Measurements from ENCODE around the gene CRTC1.

The CRTC1 gene

DNA sequence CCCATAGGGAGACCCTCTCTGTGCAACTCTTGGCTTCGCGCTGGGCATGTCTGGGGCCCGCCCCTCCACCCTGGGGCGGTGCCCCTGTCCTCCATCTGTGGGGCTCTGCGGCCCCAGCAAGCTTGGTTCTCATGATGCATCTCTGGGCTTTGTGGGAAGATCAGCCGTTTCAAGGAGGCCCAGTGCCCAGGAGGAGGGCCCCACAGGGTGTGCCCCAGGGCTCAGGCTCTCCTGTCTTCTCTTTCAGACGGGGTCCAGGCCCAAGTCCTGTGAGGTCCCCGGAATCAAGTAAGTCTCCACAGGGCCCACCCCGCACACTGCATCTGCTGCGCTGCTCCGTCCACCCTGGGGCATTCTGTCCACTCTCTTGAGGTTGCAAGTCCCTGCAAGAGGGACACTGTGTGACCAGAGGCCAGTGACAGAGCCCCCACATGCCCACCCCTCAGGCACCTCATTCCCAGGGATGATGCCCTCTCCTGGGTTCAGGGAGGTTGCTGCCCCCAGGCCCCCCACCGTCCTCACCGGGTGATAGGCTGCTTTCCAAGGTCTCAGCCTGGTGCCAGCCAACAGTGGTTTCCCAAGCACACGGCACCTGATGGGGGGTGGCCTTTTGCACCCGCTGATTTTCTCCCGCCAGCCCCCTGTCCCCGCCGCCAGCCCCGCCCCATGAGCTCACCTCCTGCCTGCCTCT lies 76.0 kb downstream of the CRTC1 start:
- no peak for TF ChIP-seq ZFX (IDR thresholded peaks at IDR 0.05; ENCODE audit: borderline replicate concordance)
- TF ChIP-seq, protein P1, sequence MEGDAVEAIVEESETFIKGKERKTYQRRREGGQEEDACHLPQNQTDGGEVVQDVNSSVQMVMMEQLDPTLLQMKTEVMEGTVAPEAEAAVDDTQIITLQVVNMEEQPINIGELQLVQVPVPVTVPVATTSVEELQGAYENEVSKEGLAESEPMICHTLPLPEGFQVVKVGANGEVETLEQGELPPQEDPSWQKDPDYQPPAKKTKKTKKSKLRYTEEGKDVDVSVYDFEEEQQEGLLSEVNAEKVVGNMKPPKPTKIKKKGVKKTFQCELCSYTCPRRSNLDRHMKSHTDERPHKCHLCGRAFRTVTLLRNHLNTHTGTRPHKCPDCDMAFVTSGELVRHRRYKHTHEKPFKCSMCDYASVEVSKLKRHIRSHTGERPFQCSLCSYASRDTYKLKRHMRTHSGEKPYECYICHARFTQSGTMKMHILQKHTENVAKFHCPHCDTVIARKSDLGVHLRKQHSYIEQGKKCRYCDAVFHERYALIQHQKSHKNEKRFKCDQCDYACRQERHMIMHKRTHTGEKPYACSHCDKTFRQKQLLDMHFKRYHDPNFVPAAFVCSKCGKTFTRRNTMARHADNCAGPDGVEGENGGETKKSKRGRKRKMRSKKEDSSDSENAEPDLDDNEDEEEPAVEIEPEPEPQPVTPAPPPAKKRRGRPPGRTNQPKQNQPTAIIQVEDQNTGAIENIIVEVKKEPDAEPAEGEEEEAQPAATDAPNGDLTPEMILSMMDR (IDR thresholded peaks at IDR 0.05) = no peak
- no peak overlapping the region for H3K27ac ChIP-seq

DNA sequence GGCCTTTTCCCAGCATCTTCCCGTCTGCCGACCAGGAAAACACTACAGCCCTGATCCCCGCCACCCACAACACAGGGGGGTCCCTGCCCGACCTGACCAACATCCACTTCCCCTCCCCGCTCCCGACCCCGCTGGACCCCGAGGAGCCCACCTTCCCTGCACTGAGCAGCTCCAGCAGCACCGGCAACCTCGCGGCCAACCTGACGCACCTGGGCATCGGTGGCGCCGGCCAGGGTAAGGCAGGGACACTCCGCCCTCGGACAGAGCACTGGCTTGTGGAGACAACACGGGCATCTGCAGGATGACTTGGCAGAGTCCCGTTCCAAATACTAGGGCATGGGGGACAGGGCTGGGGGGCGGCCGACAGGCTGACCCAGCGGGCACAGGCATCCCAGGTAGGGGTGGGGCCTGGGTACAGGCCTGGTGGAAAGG lies 76.5 kb downstream of the CRTC1 start:
- H3K27ac ChIP-seq = no peak overlapping the region
- TF ChIP-seq, protein P1 (IDR thresholded peaks at IDR 0.05) = no peak
- no peak for TF ChIP-seq ZFX (IDR thresholded peaks at IDR 0.05; ENCODE audit: borderline replicate concordance)

DNA sequence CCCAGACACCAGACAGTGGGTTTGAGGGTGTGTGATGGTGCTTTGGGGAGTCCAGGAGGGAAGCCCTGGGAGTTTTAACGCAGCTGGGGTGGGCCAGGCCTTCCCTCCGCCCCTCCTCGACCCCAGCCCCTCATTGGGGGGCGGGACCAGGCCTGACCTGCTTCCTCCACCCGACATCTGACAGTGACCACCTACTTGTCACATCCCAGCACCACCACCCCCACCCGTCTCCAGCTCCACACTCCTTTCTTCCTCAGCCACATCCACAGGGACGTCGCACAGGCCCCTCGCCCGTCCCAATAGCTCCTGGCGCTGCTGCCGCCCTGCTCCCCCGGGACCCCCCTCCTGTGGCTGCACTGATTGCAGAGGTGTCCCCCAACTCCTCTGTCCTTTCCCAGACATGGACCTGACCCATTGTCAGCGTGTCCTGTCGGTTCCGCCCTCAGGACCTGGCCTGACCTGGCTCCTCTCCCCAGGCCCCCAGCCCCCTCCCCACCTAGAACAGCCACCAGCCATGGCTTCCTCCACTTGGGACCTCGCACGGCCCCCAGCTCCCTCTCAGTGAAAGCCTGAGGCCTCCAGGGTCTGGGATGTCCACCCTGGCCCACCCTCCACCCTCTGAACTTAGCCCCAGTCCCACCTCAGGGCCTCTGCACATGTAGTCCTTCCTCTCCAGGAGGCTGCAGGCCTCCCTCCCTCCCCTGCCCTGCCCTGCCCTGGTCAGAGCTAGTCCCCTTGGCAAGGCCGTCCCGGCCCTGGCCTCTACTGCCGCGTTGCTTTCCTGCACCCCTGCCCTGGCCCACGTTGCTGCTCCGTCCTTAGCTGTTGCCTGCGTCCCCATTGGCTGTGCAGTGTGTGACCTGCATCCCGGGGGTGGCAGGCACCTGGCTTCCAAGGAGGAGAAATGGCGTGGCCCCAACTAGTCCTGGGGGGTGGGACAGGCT lies 77.2 kb downstream of the CRTC1 start:
- TF ChIP-seq, protein P1 (IDR thresholded peaks at IDR 0.05) = no peak
- no peak for TF ChIP-seq ZFX (IDR thresholded peaks at IDR 0.05; ENCODE audit: borderline replicate concordance)
- peak overlapping the region; percentile 96 for H3K27ac ChIP-seq

DNA sequence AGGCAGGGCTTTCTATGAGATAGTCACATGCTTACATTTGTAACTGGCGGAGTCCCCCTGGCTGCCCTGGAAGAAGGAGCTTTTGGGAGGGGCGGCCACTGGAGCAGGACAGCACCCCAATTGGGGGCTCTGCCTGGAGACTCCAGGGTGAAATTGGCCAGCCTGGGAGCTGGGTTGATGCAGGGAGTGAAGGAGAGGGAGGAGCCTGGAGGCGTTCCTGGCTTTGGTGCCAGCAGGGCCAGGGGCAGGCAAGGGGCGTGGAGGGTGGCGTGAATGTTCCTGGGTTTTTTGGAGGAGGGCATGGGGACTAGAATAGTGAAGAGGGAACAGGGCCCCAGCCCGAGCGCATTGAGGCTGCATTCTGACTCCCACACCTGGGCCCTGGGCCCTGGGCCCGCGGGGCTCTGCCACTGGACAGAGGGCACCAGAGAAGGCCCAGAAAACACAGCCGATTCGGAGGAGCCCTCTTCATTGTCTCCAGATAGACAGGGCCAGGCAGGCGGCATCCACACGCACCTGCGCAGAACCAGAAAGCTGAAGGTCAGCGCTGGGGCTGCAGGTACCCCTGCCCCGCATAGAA lies 78.1 kb downstream of the CRTC1 start:
- H3K27ac ChIP-seq = peak overlapping the region; percentile 96

DNA sequence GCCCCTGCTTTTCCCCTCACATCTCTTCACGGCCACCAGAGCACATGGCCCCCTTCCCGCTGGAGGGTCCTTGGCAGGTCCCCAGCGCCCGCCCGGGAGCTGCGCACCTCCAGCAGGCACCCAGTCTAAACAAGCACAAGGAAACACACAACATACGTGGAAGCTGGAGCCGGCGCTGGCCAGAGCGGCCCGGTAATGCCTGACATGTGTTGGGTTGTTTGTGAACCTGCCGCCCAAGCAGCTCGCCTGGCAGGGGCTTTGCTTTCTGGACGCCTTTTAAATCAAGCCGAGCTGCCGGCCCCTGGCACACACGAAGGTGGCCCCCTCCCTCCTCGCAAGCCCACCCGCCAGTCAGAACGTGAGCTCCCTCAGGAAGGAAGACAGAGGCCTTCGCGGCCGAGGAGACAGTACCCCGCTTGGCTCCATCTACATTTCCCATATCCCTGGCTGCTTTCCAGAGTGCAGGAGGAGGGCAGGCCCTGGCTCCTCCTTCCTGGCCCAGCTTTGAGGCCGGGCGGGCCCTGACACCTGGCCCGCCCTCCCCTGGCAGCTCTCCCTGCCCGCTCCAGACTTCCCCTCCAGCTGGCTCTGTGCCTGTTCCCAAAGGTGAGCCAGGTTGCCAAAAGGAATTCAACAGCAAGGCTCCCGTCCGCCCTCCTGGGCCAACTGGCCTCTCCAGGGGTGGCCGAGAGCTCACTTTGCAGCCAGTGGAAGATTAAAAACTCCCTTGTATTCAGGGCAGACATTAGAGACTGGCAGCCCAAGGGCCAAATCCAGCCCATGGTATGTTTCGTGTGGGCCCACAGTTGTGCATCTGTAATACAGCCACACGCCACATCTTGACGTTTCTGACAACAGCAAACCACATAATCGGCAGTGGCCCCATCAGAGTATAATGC lies 78.9 kb downstream of the CRTC1 start:
- peak overlapping the region; percentile 96 for H3K27ac ChIP-seq
- TF ChIP-seq ZFX (IDR thresholded peaks at IDR 0.05; ENCODE audit: borderline replicate concordance) = no peak
- TF ChIP-seq, protein P1 (IDR thresholded peaks at IDR 0.05) = no peak

More for the DNA sequence above, 78.1 kb downstream of the CRTC1 start:
- TF ChIP-seq ZFX (IDR thresholded peaks at IDR 0.05; ENCODE audit: borderline replicate concordance) = no peak
- TF ChIP-seq, protein P1 (IDR thresholded peaks at IDR 0.05) = no peak

DNA sequence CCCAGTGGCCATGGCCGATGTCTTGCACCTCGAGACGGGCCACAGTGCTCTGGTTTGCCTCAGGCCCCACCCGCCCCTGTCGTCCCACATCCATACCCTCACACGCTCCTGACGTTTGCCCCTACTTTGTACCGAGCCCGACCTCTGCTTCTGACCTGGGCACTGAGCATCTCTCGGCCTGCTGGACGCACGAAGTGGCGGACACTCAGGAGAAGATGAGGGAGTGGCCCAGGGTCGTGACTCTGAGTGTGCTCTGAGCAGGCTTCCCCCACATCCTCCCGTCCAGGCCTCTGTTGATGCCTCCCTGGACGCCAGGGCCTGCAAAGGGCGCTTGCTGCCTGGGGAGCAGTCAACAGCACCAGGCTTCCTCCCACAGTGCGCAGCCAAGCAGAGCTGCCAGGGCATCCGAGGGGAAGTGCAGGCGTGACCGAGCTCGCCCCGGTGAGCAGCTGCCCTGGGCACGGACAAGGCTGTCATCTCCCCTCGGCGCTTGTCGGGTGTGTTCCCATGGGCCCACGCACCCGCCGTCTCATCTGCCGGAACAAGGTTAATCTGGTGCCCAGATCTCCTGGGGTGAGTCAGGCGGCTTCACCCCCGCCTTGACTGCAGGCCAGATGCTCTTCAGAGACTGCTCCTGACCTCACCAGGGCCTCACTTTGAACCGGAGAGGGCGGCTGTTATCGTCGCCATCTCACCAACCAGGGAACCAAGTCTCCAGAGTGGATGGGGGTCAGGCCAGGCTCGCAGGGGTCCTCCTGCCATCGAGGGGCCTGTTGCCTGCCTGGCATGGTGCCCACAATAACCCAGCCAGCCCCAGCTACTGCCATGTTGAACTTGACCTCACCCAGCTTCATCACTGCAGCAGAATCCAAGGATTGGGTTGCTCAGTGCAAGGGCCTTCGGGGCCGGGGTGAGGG lies 80.5 kb downstream of the CRTC1 start:
- no peak for TF ChIP-seq ZFX (IDR thresholded peaks at IDR 0.05; ENCODE audit: borderline replicate concordance)
- no peak overlapping the region for H3K27ac ChIP-seq
